Colonic mucosa (tissue), 4 donors: ENCODE measurements around the gene ERO1B. TPM values are rescaled to one million over a fixed set of nuclear protein-coding genes. Genes with fewer than 3 reads are reported as not detected.

Experiments
- DNase-seq: peaks from one replicate; pipeline ENCODE4 v3.0.0-alpha.2; 2020
- H3K27ac ChIP-seq: fragments of 200-600 bp; one replicate; pipeline ENCODE4 v1.8.0; 2021
- H3K27me3 ChIP-seq: fragments of 200-600 bp; one replicate; pipeline ENCODE4 v1.8.0; 2021
- H3K36me3 ChIP-seq: fragments of 200-600 bp; one replicate; pipeline ENCODE4 v1.8.0; 2021
- H3K4me1 ChIP-seq: fragments of 200-600 bp; one replicate; pipeline ENCODE4 v1.8.0; 2021; ENCODE audit warnings: mild to moderate bottlenecking
- H3K4me3 ChIP-seq: fragments of 200-600 bp; one replicate; pipeline ENCODE4 v1.8.0; 2021
- H3K9ac ChIP-seq, 2 donors: one replicate each; pipeline ENCODE4 v1.7.0; 2013; ENCODE audit warnings: control low read depth in 2 of 2, low read depth in 2 of 2, low read length in 2 of 2
- H3K9me3 ChIP-seq: fragments of 200-600 bp; one replicate; pipeline ENCODE4 v1.8.0; 2021
- CTCF ChIP-seq: fragments of 200-600 bp; IDR thresholded peaks from one replicate; pipeline ENCODE4 v1.8.0; 2022; ENCODE audit warnings: antibody characterized with exemption, mild to moderate bottlenecking
- intact Hi-C: fragments of 100-400 bp; cut with DNase I; formaldehyde crosslinking; loops from one replicate; pipeline ENCODE4 v1.14.1; 2022
- total RNA-seq, 2 donors: library from RNA; stranded (reverse); fragmentation: NEBNext Ultra II Directional in 1 of 2; extraction: Animal tissue kit (Norgen Biotek cat#: 25700) in 1 of 2; gene quantifications; one replicate each; pipeline ENCODE4 v1.2.1, GENCODE V29; 2021
- donor health status: healthy.
- donor health status: DM: no; HTN: no; CAD: no.
- donor health status: DM: no; HTN: no; CAD: no.

Gene ERO1B
- total RNA-seq, 2 donors from 2014 or later = 2.3 to 2.7 TPM

- H3K36me3 ChIP-seq = no peaks in the 10 kb centered on the region
- no peak overlapping the region for H3K9ac ChIP-seq
- intact Hi-C loops = no loop called here
- no peak for DNase-seq
- no peak overlapping the region for H3K4me3 ChIP-seq
- TF ChIP-seq CTCF = no peak
- H3K9me3 ChIP-seq = no peaks in the 10 kb centered on the region
- H3K27me3 ChIP-seq = no peaks in the 10 kb centered on the region
- no peaks in the 10 kb centered on the region for H3K4me1 ChIP-seq
- H3K27ac ChIP-seq = no peak overlapping the region
Measured at GRCh38 chr1:236269439-236269838, 12.3 kb downstream of the ERO1B start.

- intact Hi-C loops = no loop called here
- no peak for TF ChIP-seq CTCF
- Histone ChIP-seq H3K4me3 (no peak overlapping the region), H3K9ac (no peak overlapping the region), H3K27me3 (no peaks in the 10 kb centered on the region), H3K4me1 (no peaks in the 10 kb centered on the region), H3K36me3 (no peaks in the 10 kb centered on the region), H3K9me3 (no peaks in the 10 kb centered on the region), H3K27ac (no peak overlapping the region)
- no peak for DNase-seq
Measured at GRCh38 chr1:236261898-236262297, 19.9 kb downstream of the ERO1B start.

GRCh38 chr1:236261033-236261432, 20.7 kb downstream of the ERO1B start:
- no peaks in the 10 kb centered on the region for H3K9me3 ChIP-seq
- intact Hi-C loops = no loop called here

GRCh38 chr1:236259043-236259442, 22.7 kb downstream of the ERO1B start:
- Histone ChIP-seq H3K9me3 (no peaks in the 10 kb centered on the region), H3K9ac (no peak overlapping the region), H3K27me3 (no peaks in the 10 kb centered on the region), H3K27ac (no peak overlapping the region), H3K36me3 (no peaks in the 10 kb centered on the region), H3K4me3 (no peak overlapping the region), H3K4me1 (no peaks in the 10 kb centered on the region)
- intact Hi-C loops = no loop called here
- TF ChIP-seq CTCF = no peak
- DNase-seq = no peak

More at GRCh38 chr1:236261033-236261432, 20.7 kb downstream of the ERO1B start:
- Histone ChIP-seq H3K36me3 (no peaks in the 10 kb centered on the region), H3K27ac (no peak overlapping the region), H3K9ac (no peak overlapping the region), H3K4me1 (no peaks in the 10 kb centered on the region), H3K4me3 (no peak overlapping the region), H3K27me3 (no peaks in the 10 kb centered on the region)
- TF ChIP-seq CTCF = no peak
- no peak for DNase-seq

- Histone ChIP-seq H3K27ac (no peak overlapping the region), H3K36me3 (no peaks in the 10 kb centered on the region), H3K9me3 (no peaks in the 10 kb centered on the region), H3K27me3 (no peaks in the 10 kb centered on the region), H3K9ac (no peak overlapping the region), H3K4me3 (no peak overlapping the region), H3K4me1 (no peaks in the 10 kb centered on the region)
- no peak for DNase-seq
- intact Hi-C loops = no loop called here
- no peak for TF ChIP-seq CTCF
Measured at GRCh38 chr1:236258114-236258622, 23.6 kb downstream of the ERO1B start.

GRCh38 chr1:236257216-236257615, 24.5 kb downstream of the ERO1B start:
- Histone ChIP-seq H3K27me3 (no peaks in the 10 kb centered on the region), H3K4me3 (no peak overlapping the region), H3K9ac (no peak overlapping the region), H3K27ac (no peak overlapping the region), H3K9me3 (no peaks in the 10 kb centered on the region), H3K4me1 (no peaks in the 10 kb centered on the region), H3K36me3 (no peaks in the 10 kb centered on the region)
- TF ChIP-seq CTCF = no peak
- intact Hi-C loops = no loop called here
- DNase-seq = no peak
